Measurements from ENCODE around the gene EHD1. TPM values are rescaled to one million over a fixed set of nuclear protein-coding genes. Genes with fewer than 3 reads are reported as not detected.
A peak's percentile ranks its signal among the peaks of the same experiment; 100 is the strongest.

EHD1 gene
- total and polyA plus RNA-seq, 9 of the 15 experiments (the other 6 are each of a cell fraction or from before 2014, with no cell fraction given), result 0.46 to 65.0 (median 16.4) TPM

DNA sequence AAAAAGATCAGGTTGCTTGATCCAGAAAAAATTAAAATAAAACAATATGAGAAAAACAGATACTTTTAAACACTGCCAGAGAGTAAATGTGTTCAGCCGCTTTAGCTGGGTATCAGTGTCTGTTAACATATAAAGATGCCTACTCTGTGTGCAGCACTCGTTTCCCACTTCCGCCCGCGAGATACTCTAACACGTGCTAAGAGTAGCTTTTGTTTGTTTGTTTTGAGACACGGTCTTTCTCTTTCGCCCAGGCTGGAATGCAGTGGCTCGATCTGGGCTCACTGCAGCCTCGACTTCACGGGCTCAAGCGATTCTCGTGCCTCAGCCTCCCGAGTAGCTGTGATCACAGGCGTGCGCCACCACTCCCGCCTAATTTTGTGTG is 67.5 kb downstream of the EHD1 start (continued):
- 0 out of 2 replicates have a peak, but pooled peaks have one; percentile 17 for TF ChIP-seq TRIM28 (IDR thresholded peaks at IDR 0.05)
- no peak for TF ChIP-seq NRF1 (conservative IDR thresholded peaks at IDR 0.05 in 1 of 2, IDR thresholded peaks at IDR 0.05 in 1 of 2)
- no peak for TF ChIP-seq ZNF444 (CRISPR knock-in tag; IDR thresholded peaks at IDR 0.05)
- TF ChIP-seq GTF2E2 (tag; IDR thresholded peaks at IDR 0.05), result no peak
- no peak for TF ChIP-seq ZNF224 (CRISPR knock-in tag; IDR thresholded peaks at IDR 0.05)
- TF ChIP-seq CBFA2T3 (IDR thresholded peaks at IDR 0.05), result no peak
- no peak for TF ChIP-seq SMAD3 (CRISPR knock-in tag; conservative IDR thresholded peaks at IDR 0.05)
- no peak for TF ChIP-seq PPARD (CRISPR knock-in tag; IDR thresholded peaks at IDR 0.05)
- TF ChIP-seq, protein P1, sequence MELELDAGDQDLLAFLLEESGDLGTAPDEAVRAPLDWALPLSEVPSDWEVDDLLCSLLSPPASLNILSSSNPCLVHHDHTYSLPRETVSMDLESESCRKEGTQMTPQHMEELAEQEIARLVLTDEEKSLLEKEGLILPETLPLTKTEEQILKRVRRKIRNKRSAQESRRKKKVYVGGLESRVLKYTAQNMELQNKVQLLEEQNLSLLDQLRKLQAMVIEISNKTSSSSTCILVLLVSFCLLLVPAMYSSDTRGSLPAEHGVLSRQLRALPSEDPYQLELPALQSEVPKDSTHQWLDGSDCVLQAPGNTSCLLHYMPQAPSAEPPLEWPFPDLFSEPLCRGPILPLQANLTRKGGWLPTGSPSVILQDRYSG (tag; conservative IDR thresholded peaks at IDR 0.05; ENCODE audit: low read depth), result no peak
- no peak for TF ChIP-seq CCAR2 (IDR thresholded peaks at IDR 0.05; ENCODE audit: low read depth, low read length)
- peak; percentile 47 for TF ChIP-seq L3MBTL2 (IDR thresholded peaks at IDR 0.05)
- no peak for TF ChIP-seq HIVEP1 (CRISPR knock-in tag; IDR thresholded peaks at IDR 0.05)
- TF ChIP-seq ELF4 (CRISPR knock-in tag; IDR thresholded peaks at IDR 0.05), result no peak
- no peak for TF ChIP-seq ZNF609 (CRISPR knock-in tag; IDR thresholded peaks at IDR 0.05; ENCODE audit: borderline replicate concordance)
- TF ChIP-seq DACH1 (IDR thresholded peaks at IDR 0.05; ENCODE audit: partially characterized antibody), result no peak
- TF ChIP-seq ZNF12 (CRISPR knock-in tag; IDR thresholded peaks at IDR 0.05), result no peak
- TF ChIP-seq ARNT (IDR thresholded peaks at IDR 0.05), result no peak
- TF ChIP-seq MAZ (CRISPR knock-in tag; conservative IDR thresholded peaks at IDR 0.05 in 1 of 2, IDR thresholded peaks at IDR 0.05 in 1 of 2), result no peak
- TF ChIP-seq TRIM24 (IDR thresholded peaks at IDR 0.05), result 0 out of 4 replicates have a peak, but pooled peaks of 1 of the 2 experiments have one; percentile 24
- no peak for TF ChIP-seq MAFF (IDR thresholded peaks at IDR 0.05; ENCODE audit: low read length)
- no peak for TF ChIP-seq COPS2 (conservative IDR thresholded peaks at IDR 0.05)
- no peak for TF ChIP-seq FUS (optimal IDR thresholded peaks at IDR 0.05; ENCODE audit: low read depth, low read length)

All from K562 (cell line).